Duodenal mucosa (tissue), 2 donors: Measurements from ENCODE around the gene IL6R.
"Not testable (repeated sequence)": the region's sequence is repeated elsewhere in the genome, so short reads cannot be mapped to it uniquely, and the experiment has no call there.

Source experiments
- H3K27ac ChIP-seq: one replicate; pipeline ENCODE4 v1.7.0; 2013; ENCODE audit warnings: low read depth, low read length
- H3K27me3 ChIP-seq, 2 donors: one replicate each; pipeline ENCODE4 v1.7.0; 2013; ENCODE audit warnings: low read length in 2 of 2, control low read depth in 1 of 2; ENCODE audit not compliant: insufficient read depth in 2 of 2, control insufficient read depth in 1 of 2
- H3K36me3 ChIP-seq, 2 donors: one replicate each; pipeline ENCODE4 v1.7.0; 2013; ENCODE audit warnings: low read length in 2 of 2, control low read depth in 1 of 2; ENCODE audit not compliant: insufficient read depth in 2 of 2, control insufficient read depth in 1 of 2
- H3K4me1 ChIP-seq, 2 donors: one replicate each; pipeline ENCODE4 v1.7.0; 2013; ENCODE audit warnings: low read length in 2 of 2, control low read depth in 1 of 2; ENCODE audit not compliant: insufficient read depth in 2 of 2, control insufficient read depth in 1 of 2
- H3K4me3 ChIP-seq, 2 donors: one replicate each; pipeline ENCODE4 v1.7.0; 2013; ENCODE audit warnings: low read length in 2 of 2, low read depth in 1 of 2
- H3K9ac ChIP-seq, 2 donors: one replicate each; pipeline ENCODE4 v1.7.0; 2013; ENCODE audit warnings: low read length in 2 of 2, low read depth in 1 of 2
- H3K9me3 ChIP-seq, 2 donors: one replicate each; pipeline ENCODE4 v1.7.0; 2013; ENCODE audit warnings: low read length in 2 of 2, control low read depth in 1 of 2; ENCODE audit not compliant: control insufficient read depth in 1 of 2

IL6R gene

GRCh38 chr1:154404984-154405746 lies at the start of gene IL6R:
Gene IL6R, plus strand, starts transcription at chr1:154405343. Its CDS starts 287 bp downstream, at chr1:154405630.
- Histone ChIP-seq H3K4me1 (peaks cover 50 to 66% of the 10 kb centered on the region in 2 donors), H3K27ac (peak within 1 kb of the TSS; percentile 90), H3K9me3 (no peaks in the 10 kb centered on the region), H3K36me3 (no peaks in the 10 kb centered on the region), H3K9ac (peak within 1 kb of the TSS; percentile 92 to 98), H3K27me3 (no peaks in the 10 kb centered on the region), H3K4me3 (peak within 1 kb of the TSS; percentile 82 to 89)

- H3K27ac ChIP-seq, result no peak overlapping the region
- no peak overlapping the region for H3K9ac ChIP-seq
- H3K4me3 ChIP-seq, result no peak overlapping the region
- no peaks in the 10 kb centered on the region for H3K9me3 ChIP-seq
- H3K36me3 ChIP-seq, result no peaks in the 10 kb centered on the region
- H3K27me3 ChIP-seq, result no peaks in the 10 kb centered on the region
- H3K4me1 ChIP-seq, result peaks cover 12 to 13% of the 10 kb centered on the region in 2 donors
These were observed 46.6 kb upstream of the IL6R start for GRCh38 chr1:154358519-154358918.

- Histone ChIP-seq H3K27ac (no peak overlapping the region), H3K9ac (no peak overlapping the region), H3K9me3 (no peaks in the 10 kb centered on the region), H3K36me3 (no peaks in the 10 kb centered on the region), H3K4me1 (no peaks in the 10 kb centered on the region), H3K4me3 (no peak overlapping the region), H3K27me3 (no peaks in the 10 kb centered on the region)
These were observed 44.9 kb upstream of the IL6R start for GRCh38 chr1:154360288-154360687.

GRCh38 chr1:154360881-154361280 lies 44.3 kb upstream of the IL6R start:
- not testable (repeated sequence) for H3K27me3 ChIP-seq, H3K4me1 ChIP-seq, H3K9ac ChIP-seq, H3K9me3 ChIP-seq, H3K36me3 ChIP-seq, H3K27ac ChIP-seq, H3K4me3 ChIP-seq

GRCh38 chr1:154361357-154361756 lies 43.8 kb upstream of the IL6R start:
- H3K4me3 ChIP-seq, result no peak overlapping the region
- H3K36me3 ChIP-seq, result no peaks in the 10 kb centered on the region
- H3K27ac ChIP-seq, result no peak overlapping the region
- no peaks in the 10 kb centered on the region for H3K9me3 ChIP-seq
- no peaks in the 10 kb centered on the region for H3K4me1 ChIP-seq
- H3K9ac ChIP-seq, result no peak overlapping the region
- H3K27me3 ChIP-seq, result no peaks in the 10 kb centered on the region

GRCh38 chr1:154371436-154371835 lies 33.7 kb upstream of the IL6R start:
- Histone ChIP-seq H3K27ac (no peak overlapping the region), H3K36me3 (no peaks in the 10 kb centered on the region), H3K9me3 (no peaks in the 10 kb centered on the region), H3K9ac (no peak overlapping the region), H3K27me3 (no peaks in the 10 kb centered on the region), H3K4me3 (no peak overlapping the region), H3K4me1 (peaks cover 0 to 8% of the 10 kb centered on the region in 2 donors)

- H3K36me3 ChIP-seq, H3K4me3 ChIP-seq, H3K27ac ChIP-seq, H3K27me3 ChIP-seq, H3K9me3 ChIP-seq, H3K4me1 ChIP-seq, H3K9ac ChIP-seq: not testable (repeated sequence)
These were observed 31.3 kb upstream of the IL6R start for GRCh38 chr1:154373777-154374357.

GRCh38 chr1:154379301-154379700 lies 25.8 kb upstream of the IL6R start:
- no peaks in the 10 kb centered on the region for H3K9me3 ChIP-seq
- no peak overlapping the region for H3K9ac ChIP-seq
- no peaks in the 10 kb centered on the region for H3K27me3 ChIP-seq
- H3K27ac ChIP-seq, result no peak overlapping the region
- H3K4me3 ChIP-seq, result no peak overlapping the region
- no peaks in the 10 kb centered on the region for H3K4me1 ChIP-seq
- H3K36me3 ChIP-seq, result no peaks in the 10 kb centered on the region

GRCh38 chr1:154384650-154385489 lies 20.3 kb upstream of the IL6R start:
- no peak overlapping the region for H3K4me3 ChIP-seq
- H3K27ac ChIP-seq, result no peak overlapping the region
- no peaks in the 10 kb centered on the region for H3K27me3 ChIP-seq
- peaks cover 13 to 18% of the 10 kb centered on the region in 2 donors for H3K4me1 ChIP-seq
- no peak overlapping the region for H3K9ac ChIP-seq
- H3K9me3 ChIP-seq, result no peaks in the 10 kb centered on the region
- H3K36me3 ChIP-seq, result no peaks in the 10 kb centered on the region
